ENCODE measurements around the gene FBN3.

Gene FBN3

DNA sequence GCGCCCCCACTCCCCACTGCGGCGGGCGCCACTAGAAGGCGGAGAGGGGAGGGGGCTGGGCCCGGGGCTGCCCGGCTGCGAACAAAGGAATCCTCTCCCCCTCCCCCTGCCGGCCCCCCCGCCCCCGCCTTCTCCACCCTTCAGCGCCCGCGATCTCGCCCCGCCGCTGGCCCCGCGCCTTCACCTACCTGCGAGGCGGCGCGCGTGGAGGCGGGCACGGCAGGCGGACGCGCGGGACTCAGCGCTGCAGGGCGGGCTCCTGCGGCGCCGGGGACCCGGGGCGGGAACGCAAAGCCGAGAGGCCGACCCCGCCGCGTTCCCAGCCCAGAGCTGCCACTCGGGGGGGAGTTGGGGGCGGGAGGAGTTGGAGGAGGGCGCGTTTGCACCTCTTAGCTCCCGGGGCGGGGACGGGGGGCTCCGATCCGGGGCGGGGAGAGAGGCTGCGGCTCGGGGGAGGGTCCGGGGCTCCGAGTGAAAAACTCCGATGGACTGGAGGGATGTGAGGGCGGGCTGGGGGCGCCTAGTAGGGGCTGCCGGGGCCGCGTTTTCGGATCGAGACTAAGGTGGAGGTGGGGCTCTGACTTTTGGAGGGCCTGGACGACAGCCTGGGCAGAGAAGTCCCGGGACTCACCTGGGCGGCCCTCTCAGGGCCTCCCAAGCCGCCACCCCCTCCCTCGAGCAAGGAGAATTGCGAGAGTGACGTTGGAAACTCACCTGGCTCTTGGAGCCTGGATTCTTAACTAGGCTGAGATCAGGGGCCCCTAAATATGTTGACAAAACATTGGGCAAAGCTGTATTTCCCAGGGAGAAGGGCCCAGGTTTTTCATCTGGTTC is at the start of gene FBN3:
Gene FBN3, minus strand, starts transcription at position 332 of the 834 bp plus-strand sequence. CDS start 2,112 bp downstream, outside the sequence.
- H3K9me3 ChIP-seq (ENCODE audit: control insufficient read depth, insufficient read depth, low read depth, low read length), result no peaks in the 10 kb centered on the region
- H3K4me1 ChIP-seq (ENCODE audit: control insufficient read depth, insufficient read depth, low read length), result peaks cover 22% of the 10 kb centered on the region
- peak within 1 kb of the TSS; percentile 91 for H3K9ac ChIP-seq (ENCODE audit: low read length)
- H3K4me3 ChIP-seq (ENCODE audit: low read depth, low read length), result peak within 1 kb of the TSS; percentile 75
- peak within 1 kb of the TSS; percentile 84 for H3K27ac ChIP-seq (ENCODE audit: low read depth, low read length)
- peaks cover 8% of the 10 kb centered on the region; the same call in 1 of the 2 replicates for H3K36me3 ChIP-seq (ENCODE audit: control insufficient read depth, insufficient read depth, low read length)
- no peaks in the 10 kb centered on the region for H3K27me3 ChIP-seq (ENCODE audit: control insufficient read depth, insufficient read depth, low read length)

DNA sequence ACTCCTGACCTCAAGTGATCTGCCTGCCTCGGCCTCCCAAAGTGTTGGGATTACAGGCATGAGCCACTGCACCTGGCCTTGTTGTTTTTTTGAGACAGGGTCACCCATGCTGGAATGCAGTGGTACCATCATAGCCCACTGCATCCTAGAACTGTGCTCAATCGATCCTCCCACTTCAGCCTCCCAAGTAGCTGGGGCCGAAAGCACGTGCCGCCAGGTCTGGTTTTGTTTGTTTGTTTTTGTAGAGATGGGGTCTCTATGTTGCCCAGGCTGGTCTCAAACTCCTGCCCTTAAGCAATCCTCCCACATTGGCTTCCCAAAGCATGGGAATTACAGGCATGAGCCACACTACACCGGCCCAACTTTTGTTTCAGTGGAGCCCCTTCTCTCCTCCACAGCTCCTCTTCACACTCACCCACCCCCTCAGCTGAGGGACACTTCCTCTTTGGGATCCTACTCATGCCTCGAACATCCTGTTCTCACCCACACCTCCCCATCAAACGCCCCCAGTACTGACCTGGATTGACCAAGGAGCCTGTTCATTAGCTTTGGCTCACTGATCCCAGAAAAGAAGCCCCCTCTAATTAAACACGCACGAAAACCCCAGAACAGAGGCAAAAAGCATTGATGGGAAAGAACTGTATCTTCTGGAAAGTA is 47.0 kb upstream of the FBN3 start:
- Histone ChIP-seq H3K27me3 (ENCODE audit: control insufficient read depth, insufficient read depth, low read length) (no peaks in the 10 kb centered on the region), H3K4me3 (ENCODE audit: low read depth, low read length) (no peak overlapping the region), H3K9ac (ENCODE audit: low read length) (no peak overlapping the region), H3K9me3 (ENCODE audit: control insufficient read depth, insufficient read depth, low read depth, low read length) (no peaks in the 10 kb centered on the region), H3K4me1 (ENCODE audit: control insufficient read depth, insufficient read depth, low read length) (peaks cover 25% of the 10 kb centered on the region), H3K36me3 (ENCODE audit: control insufficient read depth, insufficient read depth, low read length) (no peaks in the 10 kb centered on the region), H3K27ac (ENCODE audit: low read depth, low read length) (no peak overlapping the region)

DNA sequence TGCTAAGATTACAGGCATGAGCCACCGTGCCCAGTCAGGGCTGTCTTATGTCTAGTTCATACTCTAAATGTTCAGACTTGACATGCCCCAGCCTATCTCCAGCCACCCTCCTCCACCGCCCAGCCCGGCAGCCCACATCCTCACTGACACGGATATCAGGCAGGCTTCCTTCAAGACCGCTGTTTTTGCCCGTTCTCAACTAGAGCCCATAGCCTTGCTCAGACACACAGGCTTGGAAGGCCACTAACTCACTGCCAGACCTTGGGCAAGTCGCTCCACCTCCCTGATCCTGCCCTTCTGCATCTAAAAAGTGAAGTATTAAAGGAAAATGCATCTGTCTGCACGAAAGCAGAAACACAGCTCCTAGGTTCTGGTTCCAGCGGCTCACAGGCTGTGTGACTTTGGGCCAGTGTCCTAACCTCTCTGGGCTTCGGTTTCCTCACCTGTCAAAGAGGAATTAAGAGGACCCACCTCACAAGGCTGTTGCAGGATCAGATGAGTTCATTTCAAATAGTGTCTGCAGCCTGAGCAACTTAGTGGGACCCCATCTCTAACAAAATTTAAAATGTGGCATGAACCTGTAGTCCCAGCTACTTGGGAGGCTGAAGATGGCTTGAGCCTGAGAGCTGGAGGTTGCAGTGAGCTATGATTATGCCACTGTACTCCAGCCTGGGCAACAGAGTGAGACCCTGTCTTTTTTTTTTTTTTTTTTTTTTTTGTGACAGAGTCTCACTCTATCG is 45.3 kb upstream of the FBN3 start:
- Histone ChIP-seq H3K27me3 (ENCODE audit: control insufficient read depth, insufficient read depth, low read length) (no peaks in the 10 kb centered on the region), H3K27ac (ENCODE audit: low read depth, low read length) (no peak overlapping the region), H3K4me3 (ENCODE audit: low read depth, low read length) (no peak overlapping the region), H3K9me3 (ENCODE audit: control insufficient read depth, insufficient read depth, low read depth, low read length) (no peaks in the 10 kb centered on the region), H3K9ac (ENCODE audit: low read length) (no peak overlapping the region), H3K36me3 (ENCODE audit: control insufficient read depth, insufficient read depth, low read length) (no peaks in the 10 kb centered on the region), H3K4me1 (ENCODE audit: control insufficient read depth, insufficient read depth, low read length) (peaks cover 25% of the 10 kb centered on the region)

DNA sequence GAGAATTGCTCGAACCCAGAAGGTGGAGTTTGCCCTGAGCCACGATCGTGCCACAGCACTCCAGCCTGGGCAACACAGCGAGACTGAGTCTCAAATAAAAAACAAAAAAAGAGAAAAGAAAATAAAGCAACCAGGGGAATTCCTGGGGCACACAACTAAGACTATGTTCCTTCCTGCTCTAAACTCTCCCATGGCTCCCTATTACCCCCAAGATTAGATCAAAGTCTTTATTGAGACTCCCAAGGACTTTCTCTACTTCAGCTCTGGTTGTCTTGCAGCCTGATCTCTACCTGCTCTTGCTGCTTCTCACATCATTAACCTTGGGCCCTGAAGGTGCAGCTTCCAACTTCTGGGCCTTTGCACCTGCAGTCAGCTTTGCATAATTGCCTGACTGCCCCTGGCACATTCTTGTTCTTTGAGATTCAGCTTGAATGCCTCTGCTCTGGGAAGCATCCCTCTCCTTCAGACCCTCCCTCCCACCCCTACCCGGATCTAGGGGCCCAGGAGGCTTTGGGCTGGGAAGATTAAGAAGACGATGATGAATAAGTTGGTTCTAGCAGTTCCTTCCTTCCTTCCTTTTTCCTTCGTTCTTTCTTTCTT is 42.9 kb upstream of the FBN3 start:
- Histone ChIP-seq H3K27me3 (ENCODE audit: control insufficient read depth, insufficient read depth, low read length) (no peaks in the 10 kb centered on the region), H3K4me1 (ENCODE audit: control insufficient read depth, insufficient read depth, low read length) (peaks cover 25% of the 10 kb centered on the region), H3K27ac (ENCODE audit: low read depth, low read length) (no peak overlapping the region), H3K9me3 (ENCODE audit: control insufficient read depth, insufficient read depth, low read depth, low read length) (no peaks in the 10 kb centered on the region), H3K4me3 (ENCODE audit: low read depth, low read length) (no peak overlapping the region), H3K36me3 (ENCODE audit: control insufficient read depth, insufficient read depth, low read length) (no peaks in the 10 kb centered on the region), H3K9ac (ENCODE audit: low read length) (no peak overlapping the region)

DNA sequence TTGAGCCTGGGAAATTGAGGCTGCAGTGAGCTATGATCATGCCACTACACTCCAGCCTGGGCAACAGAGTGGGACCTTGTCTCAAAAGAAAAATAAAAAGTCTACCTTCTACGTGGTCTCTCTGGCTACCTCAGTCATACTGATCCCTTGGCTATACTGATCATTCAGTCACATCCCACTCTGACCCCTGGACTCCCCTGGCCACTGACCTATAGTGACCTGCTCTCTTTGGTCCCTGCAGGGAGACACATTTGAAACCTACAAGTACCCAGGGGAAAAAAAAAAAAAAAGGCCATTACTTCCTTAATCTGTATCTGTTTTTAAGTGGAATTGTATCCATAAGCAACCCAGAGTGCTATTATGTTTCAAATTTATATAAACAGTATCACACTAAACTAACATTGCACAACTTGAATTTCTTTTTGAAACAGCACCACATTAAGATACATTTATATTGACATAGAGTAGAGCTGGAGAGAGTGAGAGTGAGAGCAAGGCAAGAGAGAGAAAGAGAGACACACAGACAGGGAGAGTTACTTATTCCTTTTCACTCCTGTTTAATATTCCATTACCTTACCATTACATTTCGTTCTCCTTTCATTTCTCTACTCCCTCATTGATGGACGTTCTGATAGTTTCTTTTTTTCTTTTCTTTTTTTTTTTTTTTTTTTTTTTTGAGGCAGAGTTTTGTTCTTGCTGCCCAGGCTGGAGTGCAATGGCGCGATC is 36.1 kb upstream of the FBN3 start:
- Histone ChIP-seq H3K9me3 (ENCODE audit: control insufficient read depth, insufficient read depth, low read depth, low read length) (no peaks in the 10 kb centered on the region), H3K4me1 (ENCODE audit: control insufficient read depth, insufficient read depth, low read length) (no peaks in the 10 kb centered on the region), H3K9ac (ENCODE audit: low read length) (no peak overlapping the region), H3K4me3 (ENCODE audit: low read depth, low read length) (no peak overlapping the region), H3K27me3 (ENCODE audit: control insufficient read depth, insufficient read depth, low read length) (no peaks in the 10 kb centered on the region), H3K36me3 (ENCODE audit: control insufficient read depth, insufficient read depth, low read length) (no peaks in the 10 kb centered on the region), H3K27ac (ENCODE audit: low read depth, low read length) (no peak overlapping the region)

DNA sequence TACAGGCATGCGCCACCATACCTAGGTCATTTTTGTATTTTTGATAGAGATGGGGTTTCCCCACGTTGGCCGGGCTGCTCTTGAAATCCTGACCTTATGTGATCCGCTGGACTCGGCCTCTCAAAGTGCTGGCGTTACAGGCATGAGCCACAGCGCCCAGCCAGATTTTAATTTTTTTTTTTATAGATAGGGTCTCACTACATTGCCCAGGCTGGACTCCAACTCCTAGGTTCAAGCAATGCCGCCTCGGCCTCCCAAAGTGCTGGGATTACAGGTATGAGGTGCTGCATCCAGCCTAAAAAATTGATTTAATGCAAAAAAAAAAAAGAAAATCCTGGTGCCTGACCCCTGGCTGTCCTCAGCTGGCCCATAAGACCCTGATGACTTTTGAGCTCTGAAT is 34.9 kb upstream of the FBN3 start:
- no peak overlapping the region for H3K9ac ChIP-seq (ENCODE audit: low read length)
- H3K4me1 ChIP-seq (ENCODE audit: control insufficient read depth, insufficient read depth, low read length), result no peaks in the 10 kb centered on the region
- no peak overlapping the region for H3K27ac ChIP-seq (ENCODE audit: low read depth, low read length)
- H3K4me3 ChIP-seq (ENCODE audit: low read depth, low read length), result no peak overlapping the region
- no peaks in the 10 kb centered on the region for H3K27me3 ChIP-seq (ENCODE audit: control insufficient read depth, insufficient read depth, low read length)
- H3K36me3 ChIP-seq (ENCODE audit: control insufficient read depth, insufficient read depth, low read length), result no peaks in the 10 kb centered on the region
- H3K9me3 ChIP-seq (ENCODE audit: control insufficient read depth, insufficient read depth, low read depth, low read length), result no peaks in the 10 kb centered on the region

DNA sequence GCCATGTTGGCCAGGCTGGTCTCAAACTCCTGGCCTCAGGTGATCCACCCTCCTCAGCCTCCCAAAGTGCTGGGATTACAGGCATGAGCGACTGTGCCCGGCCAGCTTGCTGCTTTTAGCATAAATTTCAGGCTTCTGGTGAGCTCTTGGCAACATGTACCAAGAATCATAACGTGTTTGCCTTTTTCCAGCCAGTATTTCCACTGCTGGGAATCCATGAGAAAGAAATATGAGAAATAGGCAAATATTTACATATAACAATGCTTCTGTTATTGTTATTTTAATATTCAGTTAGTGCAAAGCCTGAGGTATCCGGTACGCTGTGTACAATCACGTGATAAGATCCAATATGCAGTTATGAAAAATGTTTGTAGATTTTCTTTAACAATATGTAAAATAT is 30.6 kb upstream of the FBN3 start:
- Histone ChIP-seq H3K9me3 (ENCODE audit: control insufficient read depth, insufficient read depth, low read depth, low read length) (no peaks in the 10 kb centered on the region), H3K9ac (ENCODE audit: low read length) (no peak overlapping the region)

DNA sequence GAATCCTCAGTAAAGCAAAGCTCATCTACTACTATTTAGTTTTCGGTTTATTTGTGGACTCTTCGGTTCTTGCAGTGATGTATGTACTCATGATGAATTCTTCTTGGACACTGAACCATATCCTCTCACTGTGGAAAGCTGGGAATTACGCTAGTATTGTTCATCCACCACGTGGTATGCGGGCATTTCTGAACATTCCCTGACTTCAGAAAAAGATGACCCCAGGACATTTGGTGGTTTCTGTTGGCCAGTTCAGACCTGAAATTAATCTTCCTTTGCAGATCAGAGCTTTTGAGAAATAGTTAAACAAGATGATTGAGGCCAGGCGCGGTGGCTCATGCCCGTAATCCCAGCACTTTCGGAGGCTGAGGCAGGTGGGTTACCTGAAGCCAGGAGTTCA is 25.3 kb upstream of the FBN3 start:
- Histone ChIP-seq H3K9ac (ENCODE audit: low read length) (no peak overlapping the region), H3K9me3 (ENCODE audit: control insufficient read depth, insufficient read depth, low read depth, low read length) (no peaks in the 10 kb centered on the region), H3K27ac (ENCODE audit: low read depth, low read length) (no peak overlapping the region), H3K36me3 (ENCODE audit: control insufficient read depth, insufficient read depth, low read length) (no peaks in the 10 kb centered on the region), H3K4me1 (ENCODE audit: control insufficient read depth, insufficient read depth, low read length) (no peaks in the 10 kb centered on the region), H3K4me3 (ENCODE audit: low read depth, low read length) (no peak overlapping the region), H3K27me3 (ENCODE audit: control insufficient read depth, insufficient read depth, low read length) (no peaks in the 10 kb centered on the region)

More for the DNA sequence above, 30.6 kb upstream of the FBN3 start:
- Histone ChIP-seq H3K27ac (ENCODE audit: low read depth, low read length) (no peak overlapping the region), H3K36me3 (ENCODE audit: control insufficient read depth, insufficient read depth, low read length) (no peaks in the 10 kb centered on the region), H3K27me3 (ENCODE audit: control insufficient read depth, insufficient read depth, low read length) (no peaks in the 10 kb centered on the region), H3K4me1 (ENCODE audit: control insufficient read depth, insufficient read depth, low read length) (no peaks in the 10 kb centered on the region), H3K4me3 (ENCODE audit: low read depth, low read length) (no peak overlapping the region)

DNA sequence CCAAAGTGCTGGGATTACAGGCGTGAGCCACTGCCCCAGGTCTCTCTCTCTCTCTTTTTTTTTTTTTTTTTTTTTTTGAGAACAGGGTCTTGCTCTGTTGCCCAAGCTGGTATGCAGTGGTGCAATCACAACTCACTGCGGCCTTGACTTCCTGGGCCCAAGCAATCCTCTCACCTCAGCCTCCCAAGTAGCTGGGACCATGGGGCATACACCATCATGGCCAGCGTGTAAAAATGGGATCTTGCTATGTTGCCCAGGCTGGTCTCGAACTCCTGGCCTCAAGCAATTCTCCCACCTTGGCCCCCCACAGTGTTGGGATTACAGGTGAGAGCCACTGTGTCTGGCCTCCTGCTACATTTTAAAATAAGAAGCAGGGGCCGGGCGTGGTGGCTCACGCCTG is 19.1 kb upstream of the FBN3 start:
- no peaks in the 10 kb centered on the region for H3K27me3 ChIP-seq (ENCODE audit: control insufficient read depth, insufficient read depth, low read length)

DNA sequence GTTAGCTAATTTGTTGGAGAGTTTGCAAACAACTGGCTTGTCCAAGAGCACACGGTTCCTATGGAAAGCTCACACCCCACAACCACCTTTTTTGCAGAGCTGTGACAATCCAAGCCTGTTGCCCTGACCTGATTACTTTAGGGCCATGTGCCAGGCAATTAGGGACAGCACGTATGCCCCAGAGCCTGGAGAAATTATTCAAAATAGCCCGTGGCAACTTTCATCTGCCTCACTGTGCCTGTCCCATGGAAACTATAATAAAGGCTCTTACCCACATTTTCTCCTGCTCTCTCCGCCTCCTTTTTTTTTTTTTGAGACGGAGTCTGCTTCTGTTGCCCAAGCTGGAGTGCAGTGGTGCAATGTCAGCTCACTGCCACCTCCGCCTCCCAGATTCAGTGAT is 18.6 kb upstream of the FBN3 start:
- no peaks in the 10 kb centered on the region for H3K36me3 ChIP-seq (ENCODE audit: control insufficient read depth, insufficient read depth, low read length)
- H3K27me3 ChIP-seq (ENCODE audit: control insufficient read depth, insufficient read depth, low read length), result no peaks in the 10 kb centered on the region
- H3K27ac ChIP-seq (ENCODE audit: low read depth, low read length), result no peak overlapping the region
- no peak overlapping the region for H3K4me3 ChIP-seq (ENCODE audit: low read depth, low read length)
- H3K4me1 ChIP-seq (ENCODE audit: control insufficient read depth, insufficient read depth, low read length), result peaks cover 8% of the 10 kb centered on the region; the same call in 1 of the 2 replicates
- no peak overlapping the region for H3K9ac ChIP-seq (ENCODE audit: low read length)
- H3K9me3 ChIP-seq (ENCODE audit: control insufficient read depth, insufficient read depth, low read depth, low read length), result no peaks in the 10 kb centered on the region

More for the DNA sequence above, 19.1 kb upstream of the FBN3 start:
- H3K27ac ChIP-seq (ENCODE audit: low read depth, low read length), result no peak overlapping the region
- H3K4me3 ChIP-seq (ENCODE audit: low read depth, low read length), result no peak overlapping the region
- H3K36me3 ChIP-seq (ENCODE audit: control insufficient read depth, insufficient read depth, low read length), result no peaks in the 10 kb centered on the region
- no peak overlapping the region for H3K9ac ChIP-seq (ENCODE audit: low read length)
- H3K9me3 ChIP-seq (ENCODE audit: control insufficient read depth, insufficient read depth, low read depth, low read length), result no peaks in the 10 kb centered on the region
- H3K4me1 ChIP-seq (ENCODE audit: control insufficient read depth, insufficient read depth, low read length), result peaks cover 6% of the 10 kb centered on the region; the same call in 1 of the 2 replicates
